ENCODE measurements around the gene PRPH.
A peak's percentile ranks its signal among the peaks of the same experiment; 100 is the strongest.
"Not testable (repeated sequence)": the region's sequence is repeated elsewhere in the genome, so short reads cannot be mapped to it uniquely, and the experiment has no call there.

Gene PRPH

DNA sequence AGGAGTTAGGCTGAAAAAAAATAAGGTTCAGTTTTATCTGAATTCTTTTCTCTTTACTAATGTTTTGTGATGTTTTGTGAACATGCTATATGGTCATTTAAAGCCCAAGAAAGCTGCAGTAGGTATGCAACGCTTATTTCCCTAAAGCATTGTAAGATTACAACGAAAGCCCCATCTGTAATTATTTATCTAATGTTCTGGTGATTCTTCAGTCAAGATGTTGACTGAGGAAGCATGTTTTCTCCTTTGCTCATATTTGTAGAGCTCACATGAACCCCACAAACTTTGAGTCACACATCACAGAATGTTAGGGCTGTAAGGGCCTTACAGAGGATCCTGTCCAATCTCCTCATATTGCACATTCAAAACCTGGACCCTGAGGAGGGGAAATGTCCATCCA, 33.2 kb upstream of the PRPH start:
- 90% methylated on average over 2 of the region's 2 CpGs; no CpG with 5 or more reads in 1 of the 2 experiments for WGBS, 2 experiments (ENCODE audit: insufficient coverage in 2 of 2)
- H3K9me3 ChIP-seq (ENCODE audit: control insufficient read depth, low read length): no peaks in the 10 kb centered on the region

DNA sequence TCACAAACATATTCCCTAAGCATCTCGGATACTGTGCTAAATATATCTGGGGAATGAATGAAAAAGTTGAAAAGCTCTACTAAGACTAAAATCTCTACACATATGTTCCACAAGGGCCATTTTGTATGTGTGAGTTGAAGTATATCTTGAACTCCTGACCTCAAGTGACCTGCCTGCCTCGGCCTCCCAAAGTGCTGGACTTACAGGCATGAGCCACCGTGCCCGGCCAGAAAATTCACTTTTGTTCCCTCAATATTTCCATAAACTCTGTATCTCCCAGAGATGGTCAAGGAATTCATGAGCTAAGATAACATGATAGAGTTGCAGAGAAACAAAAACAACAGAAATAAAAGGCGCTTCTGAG, 31.6 kb upstream of the PRPH start:
- Histone ChIP-seq H3K4me1 (ENCODE audit: control insufficient read depth, insufficient read depth, low read length, poor library complexity, severe bottlenecking) (peaks cover 20% of the 10 kb centered on the region), H3K27ac (ENCODE audit: low read depth, low read length, severe bottlenecking) (no peak overlapping the region), H3K9me3 (ENCODE audit: control insufficient read depth, low read length) (no peaks in the 10 kb centered on the region), H3K4me3 (ENCODE audit: extremely low read depth, insufficient read depth, low read length, poor library complexity, severe bottlenecking) (no peak overlapping the region), H3K36me3 (ENCODE audit: control insufficient read depth, insufficient read depth, low read length) (peaks cover 27% of the 10 kb centered on the region)
- 97 to 100% methylated on average over 4 of the region's 5 CpGs for WGBS, 2 experiments (ENCODE audit: insufficient coverage in 2 of 2)

More for the DNA sequence above, 33.2 kb upstream of the PRPH start:
- Histone ChIP-seq H3K4me1 (ENCODE audit: control insufficient read depth, insufficient read depth, low read length, poor library complexity, severe bottlenecking) (peaks cover 8% of the 10 kb centered on the region), H3K4me3 (ENCODE audit: extremely low read depth, insufficient read depth, low read length, poor library complexity, severe bottlenecking) (no peak overlapping the region), H3K27ac (ENCODE audit: low read depth, low read length, severe bottlenecking) (no peak overlapping the region), H3K36me3 (ENCODE audit: control insufficient read depth, insufficient read depth, low read length) (peaks cover 12% of the 10 kb centered on the region)

- Histone ChIP-seq H3K9me3 (ENCODE audit: control insufficient read depth, low read length) (no peaks in the 10 kb centered on the region), H3K4me1 (ENCODE audit: control insufficient read depth, insufficient read depth, low read length, poor library complexity, severe bottlenecking) (peaks cover 24% of the 10 kb centered on the region), H3K27ac (ENCODE audit: low read depth, low read length, severe bottlenecking) (peak overlapping the region; percentile 95), H3K36me3 (ENCODE audit: control insufficient read depth, insufficient read depth, low read length) (peaks cover 38% of the 10 kb centered on the region), H3K4me3 (ENCODE audit: extremely low read depth, insufficient read depth, low read length, poor library complexity, severe bottlenecking) (peak overlapping the region; percentile 99)
- WGBS, 2 experiments (ENCODE audit: insufficient coverage in 2 of 2): 0 to 2% methylated on average over 30 to 35 of the region's 35 CpGs
Measured at GRCh38 chr12:49264466-49264872, 30.5 kb upstream of the PRPH start.

DNA sequence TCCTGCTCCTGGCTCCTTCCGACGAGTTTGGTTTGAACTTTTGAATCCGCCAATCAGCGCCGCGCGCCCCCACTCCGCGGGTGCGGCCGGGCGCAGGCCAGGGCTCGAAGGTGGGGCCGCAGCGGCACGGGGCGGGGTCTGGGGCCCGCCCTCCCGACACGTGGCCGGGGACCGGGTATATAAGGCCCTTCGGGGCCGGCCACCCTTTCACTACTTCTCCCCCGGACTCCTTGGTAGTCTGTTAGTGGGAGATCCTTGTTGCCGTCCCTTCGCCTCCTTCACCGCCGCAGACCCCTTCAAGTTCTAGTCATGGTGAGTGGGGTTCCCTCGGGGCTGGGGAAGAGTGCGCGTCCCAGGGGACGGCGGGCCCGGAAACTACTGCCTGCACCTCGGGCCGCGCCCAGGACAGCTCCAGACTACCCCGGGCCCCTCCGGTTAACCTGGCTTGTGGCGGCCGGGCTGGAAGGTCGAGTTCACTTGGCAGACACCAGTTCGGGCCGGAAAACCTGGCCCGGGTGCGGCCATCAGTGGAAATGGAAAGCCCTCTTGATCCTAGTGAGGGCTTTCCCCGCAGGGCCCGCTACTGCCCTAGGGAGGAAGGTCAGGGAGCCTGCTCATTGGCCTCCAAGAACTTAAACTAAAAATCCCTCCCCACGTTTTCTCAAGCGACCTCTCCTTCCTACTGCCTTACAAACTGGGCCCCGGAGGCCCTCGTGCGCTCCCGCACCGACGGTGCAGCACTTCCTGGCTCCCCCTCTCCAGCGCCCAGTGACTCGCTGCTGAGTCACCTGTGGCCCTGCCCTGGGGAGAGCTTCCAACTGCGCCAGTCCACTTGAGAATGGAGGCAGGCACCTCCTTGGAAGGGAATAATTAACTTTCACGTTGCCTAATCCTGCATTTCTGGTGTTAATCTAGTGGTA, 29.8 kb upstream of the PRPH start, which contains the start of gene TUBA1C:
Gene TUBA1C, plus strand, starts transcription at position 210 of the 920 bp plus-strand sequence. Its CDS starts 100 bp downstream, at position 310.
- 0 to 1% methylated on average over 32 to 42 of the region's 61 CpGs for WGBS, 2 experiments (ENCODE audit: insufficient coverage in 2 of 2)
- H3K36me3 ChIP-seq (ENCODE audit: control insufficient read depth, insufficient read depth, low read length): peaks cover 45% of the 10 kb centered on the region
- no peaks in the 10 kb centered on the region for H3K9me3 ChIP-seq (ENCODE audit: control insufficient read depth, low read length)
- peak within 1 kb of the TSS; percentile 99 for H3K4me3 ChIP-seq (ENCODE audit: extremely low read depth, insufficient read depth, low read length, poor library complexity, severe bottlenecking)
- H3K27ac ChIP-seq (ENCODE audit: low read depth, low read length, severe bottlenecking): peak within 1 kb of the TSS; percentile 95
- peaks cover 22% of the 10 kb centered on the region for H3K4me1 ChIP-seq (ENCODE audit: control insufficient read depth, insufficient read depth, low read length, poor library complexity, severe bottlenecking)

GRCh38 chr12:49269191-49269590, 25.8 kb upstream of the PRPH start:
- peak overlapping the region; percentile 72 for H3K27ac ChIP-seq (ENCODE audit: low read depth, low read length, severe bottlenecking)
- peaks cover 16% of the 10 kb centered on the region for H3K4me1 ChIP-seq (ENCODE audit: control insufficient read depth, insufficient read depth, low read length, poor library complexity, severe bottlenecking)
- peaks cover 78% of the 10 kb centered on the region for H3K36me3 ChIP-seq (ENCODE audit: control insufficient read depth, insufficient read depth, low read length)
- 100% methylated on average over 1 of the region's 6 CpGs for WGBS, 2 experiments (ENCODE audit: insufficient coverage in 2 of 2)
- not testable (repeated sequence) for H3K4me3 ChIP-seq (ENCODE audit: extremely low read depth, insufficient read depth, low read length, poor library complexity, severe bottlenecking); H3K9me3 ChIP-seq (ENCODE audit: control insufficient read depth, low read length)

DNA sequence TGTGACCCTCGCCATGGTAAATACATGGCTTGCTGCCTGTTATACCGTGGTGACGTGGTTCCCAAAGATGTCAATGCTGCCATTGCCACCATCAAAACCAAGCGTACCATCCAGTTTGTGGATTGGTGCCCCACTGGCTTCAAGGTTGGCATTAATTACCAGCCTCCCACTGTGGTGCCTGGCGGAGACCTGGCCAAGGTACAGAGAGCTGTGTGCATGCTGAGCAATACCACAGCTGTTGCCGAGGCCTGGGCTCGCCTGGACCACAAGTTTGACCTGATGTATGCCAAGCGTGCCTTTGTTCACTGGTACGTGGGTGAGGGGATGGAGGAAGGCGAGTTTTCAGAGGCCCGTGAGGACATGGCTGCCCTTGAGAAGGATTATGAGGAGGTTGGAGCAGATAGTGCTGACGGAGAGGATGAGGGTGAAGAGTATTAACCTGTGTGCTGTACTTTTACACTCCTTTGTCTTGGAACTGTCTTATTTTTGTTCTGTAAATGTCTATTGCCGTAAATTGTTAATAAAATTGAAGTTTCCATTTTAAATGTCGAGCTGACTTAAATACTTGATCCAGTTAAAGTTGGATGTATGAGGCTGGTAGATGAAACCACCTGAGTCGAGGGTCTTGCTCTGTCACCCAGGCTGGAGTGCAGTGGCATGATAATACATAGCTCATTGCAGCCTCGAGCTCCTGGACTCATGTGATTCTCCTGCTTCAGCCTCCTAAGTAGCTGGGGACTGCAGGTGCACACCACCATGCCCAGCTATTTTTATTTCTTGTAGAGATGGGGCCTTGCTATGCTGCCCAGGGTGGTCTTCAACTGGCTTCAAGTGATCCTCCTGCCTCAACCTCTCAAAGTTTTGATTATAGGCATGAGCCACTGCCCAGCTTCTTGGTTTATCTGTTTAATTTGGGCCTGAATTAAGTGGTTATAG, 21.9 kb upstream of the PRPH start:
- no peaks in the 10 kb centered on the region for H3K9me3 ChIP-seq (ENCODE audit: control insufficient read depth, low read length)
- WGBS, 2 experiments (ENCODE audit: insufficient coverage in 2 of 2): 95 to 98% methylated on average over 12 to 13 of the region's 16 CpGs

DNA sequence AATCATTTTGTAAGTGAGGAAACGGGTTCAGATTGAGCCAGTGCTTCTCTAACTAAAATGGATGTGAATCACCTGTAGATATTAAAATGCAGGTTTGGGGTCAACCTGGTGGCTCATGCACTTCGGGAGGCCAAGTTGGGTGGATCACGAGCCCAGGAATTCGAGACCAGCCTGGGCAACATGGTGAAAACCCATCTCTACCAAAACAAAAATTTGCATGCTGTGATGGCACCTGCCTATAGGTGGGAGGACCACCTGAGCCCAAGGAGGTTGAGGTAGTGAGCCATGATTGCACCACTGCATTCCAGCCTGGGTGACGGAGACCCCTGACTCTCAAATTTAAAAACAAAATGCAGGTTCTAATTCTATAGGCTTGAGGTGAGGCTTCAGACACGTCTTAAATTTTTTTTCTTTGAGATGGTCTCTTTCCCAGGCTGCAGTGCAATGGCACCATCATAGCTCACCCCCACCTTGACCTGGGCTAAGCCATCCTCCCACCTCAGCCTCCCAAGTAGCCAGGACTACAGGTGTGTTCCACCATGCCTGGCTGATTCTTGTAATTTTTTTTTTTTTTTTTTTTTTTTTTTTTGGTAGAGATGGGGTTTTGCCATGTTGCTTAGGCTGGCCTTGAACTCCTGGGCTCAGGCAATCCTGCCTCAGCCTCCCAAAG, 21.1 kb upstream of the PRPH start:
- no peaks in the 10 kb centered on the region for H3K4me1 ChIP-seq (ENCODE audit: control insufficient read depth, insufficient read depth, low read length, poor library complexity, severe bottlenecking)
- no peaks in the 10 kb centered on the region for H3K9me3 ChIP-seq (ENCODE audit: control insufficient read depth, low read length)
- no peak overlapping the region for H3K27ac ChIP-seq (ENCODE audit: low read depth, low read length, severe bottlenecking)
- H3K4me3 ChIP-seq (ENCODE audit: extremely low read depth, insufficient read depth, low read length, poor library complexity, severe bottlenecking): no peak overlapping the region
- WGBS, 2 experiments (ENCODE audit: insufficient coverage in 2 of 2): 93 to 96% methylated on average over 2 to 5 of the region's 6 CpGs
- peaks cover 46% of the 10 kb centered on the region for H3K36me3 ChIP-seq (ENCODE audit: control insufficient read depth, insufficient read depth, low read length)

More for the DNA sequence above, 21.9 kb upstream of the PRPH start:
- Histone ChIP-seq H3K36me3 (ENCODE audit: control insufficient read depth, insufficient read depth, low read length) (peaks cover 54% of the 10 kb centered on the region), H3K27ac (ENCODE audit: low read depth, low read length, severe bottlenecking) (no peak overlapping the region), H3K4me1 (ENCODE audit: control insufficient read depth, insufficient read depth, low read length, poor library complexity, severe bottlenecking) (peaks cover 4% of the 10 kb centered on the region), H3K4me3 (ENCODE audit: extremely low read depth, insufficient read depth, low read length, poor library complexity, severe bottlenecking) (no peak overlapping the region)

GRCh38 chr12:49274396-49275069, 20.4 kb upstream of the PRPH start:
- H3K4me1 ChIP-seq (ENCODE audit: control insufficient read depth, insufficient read depth, low read length, poor library complexity, severe bottlenecking): no peaks in the 10 kb centered on the region
- peaks cover 39% of the 10 kb centered on the region for H3K36me3 ChIP-seq (ENCODE audit: control insufficient read depth, insufficient read depth, low read length)
- WGBS, 2 experiments (ENCODE audit: insufficient coverage in 2 of 2): 91 to 92% methylated on average over 6 to 7 of the region's 7 CpGs
- no peak overlapping the region for H3K27ac ChIP-seq (ENCODE audit: low read depth, low read length, severe bottlenecking)
- no peaks in the 10 kb centered on the region for H3K9me3 ChIP-seq (ENCODE audit: control insufficient read depth, low read length)
- no peak overlapping the region for H3K4me3 ChIP-seq (ENCODE audit: extremely low read depth, insufficient read depth, low read length, poor library complexity, severe bottlenecking)

- WGBS, 2 experiments (ENCODE audit: insufficient coverage in 2 of 2): 82 to 87% methylated on average over 10 to 11 of the region's 13 CpGs
- Histone ChIP-seq H3K4me3 (ENCODE audit: extremely low read depth, insufficient read depth, low read length, poor library complexity, severe bottlenecking) (no peak overlapping the region), H3K4me1 (ENCODE audit: control insufficient read depth, insufficient read depth, low read length, poor library complexity, severe bottlenecking) (no peaks in the 10 kb centered on the region), H3K9me3 (ENCODE audit: control insufficient read depth, low read length) (no peaks in the 10 kb centered on the region), H3K36me3 (ENCODE audit: control insufficient read depth, insufficient read depth, low read length) (peaks cover 18% of the 10 kb centered on the region), H3K27ac (ENCODE audit: low read depth, low read length, severe bottlenecking) (no peak overlapping the region)
Measured at GRCh38 chr12:49276304-49277290, 18.4 kb upstream of the PRPH start.
